Ovary (tissue), 3 donors: Measurements from ENCODE around the gene ZBTB48.

Experiments
- EP300 ChIP-seq: sonication (generic); formaldehyde crosslinking; IDR thresholded peaks from one replicate; pipeline ENCODE4 v1.6.1; 2017; ENCODE audit warnings: antibody characterized with exemption
- POLR2A ChIP-seq: fragments of 450-650 bp; IDR thresholded peaks from one replicate; pipeline ENCODE4 v1.6.1; 2017; ENCODE audit warnings: antibody characterized with exemption, mild to moderate bottlenecking, moderate library complexity
- TF ChIP-seq, protein P1 (sequence below), 3 donors: fragments of 450-650 bp in 2 of 3; fragments of 200-600 bp in 1 of 3; IDR thresholded peaks; one replicate each; pipeline versions ENCODE4 v1.5.1 to v1.8.0; 2016 to 2022; ENCODE audit warnings: antibody characterized with exemption in 3 of 3, mild to moderate bottlenecking in 1 of 3
- donor health status: DM: no; HTN: no; CAD: no.

DNA sequence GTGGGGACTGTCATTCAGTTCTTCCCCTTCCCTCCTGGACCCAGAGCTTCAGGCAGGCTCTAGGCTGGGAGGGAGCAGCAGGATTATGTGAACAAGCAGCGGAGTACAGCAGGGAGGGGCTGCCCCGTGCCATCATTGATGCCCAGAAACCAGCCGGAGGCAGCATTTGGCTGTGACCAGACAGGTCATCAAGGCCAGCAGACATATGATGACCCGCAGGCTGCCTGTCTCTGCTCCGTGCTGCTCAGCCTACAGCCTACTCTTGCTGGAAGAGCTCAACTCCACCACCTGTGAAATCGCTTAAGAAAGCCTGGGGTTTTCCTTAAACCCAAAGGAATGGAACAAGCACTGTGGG is 18.0 kb downstream of the ZBTB48 start:
- TF ChIP-seq, protein P1, sequence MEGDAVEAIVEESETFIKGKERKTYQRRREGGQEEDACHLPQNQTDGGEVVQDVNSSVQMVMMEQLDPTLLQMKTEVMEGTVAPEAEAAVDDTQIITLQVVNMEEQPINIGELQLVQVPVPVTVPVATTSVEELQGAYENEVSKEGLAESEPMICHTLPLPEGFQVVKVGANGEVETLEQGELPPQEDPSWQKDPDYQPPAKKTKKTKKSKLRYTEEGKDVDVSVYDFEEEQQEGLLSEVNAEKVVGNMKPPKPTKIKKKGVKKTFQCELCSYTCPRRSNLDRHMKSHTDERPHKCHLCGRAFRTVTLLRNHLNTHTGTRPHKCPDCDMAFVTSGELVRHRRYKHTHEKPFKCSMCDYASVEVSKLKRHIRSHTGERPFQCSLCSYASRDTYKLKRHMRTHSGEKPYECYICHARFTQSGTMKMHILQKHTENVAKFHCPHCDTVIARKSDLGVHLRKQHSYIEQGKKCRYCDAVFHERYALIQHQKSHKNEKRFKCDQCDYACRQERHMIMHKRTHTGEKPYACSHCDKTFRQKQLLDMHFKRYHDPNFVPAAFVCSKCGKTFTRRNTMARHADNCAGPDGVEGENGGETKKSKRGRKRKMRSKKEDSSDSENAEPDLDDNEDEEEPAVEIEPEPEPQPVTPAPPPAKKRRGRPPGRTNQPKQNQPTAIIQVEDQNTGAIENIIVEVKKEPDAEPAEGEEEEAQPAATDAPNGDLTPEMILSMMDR (IDR thresholded peaks at IDR 0.05) = no peak
- no peak for TF ChIP-seq POLR2A
- no peak for TF ChIP-seq EP300
